ENCODE results near the gene RGS9. TPM values are rescaled to one million over a fixed set of nuclear protein-coding genes. Genes with fewer than 3 reads are reported as not detected.
A peak's percentile ranks its signal among the peaks of the same experiment; 100 is the strongest.

The RGS9 gene
- total RNA-seq, 4 donors from 2014 or later = 22.4 to 58.6 (median 32.2) TPM

DNA sequence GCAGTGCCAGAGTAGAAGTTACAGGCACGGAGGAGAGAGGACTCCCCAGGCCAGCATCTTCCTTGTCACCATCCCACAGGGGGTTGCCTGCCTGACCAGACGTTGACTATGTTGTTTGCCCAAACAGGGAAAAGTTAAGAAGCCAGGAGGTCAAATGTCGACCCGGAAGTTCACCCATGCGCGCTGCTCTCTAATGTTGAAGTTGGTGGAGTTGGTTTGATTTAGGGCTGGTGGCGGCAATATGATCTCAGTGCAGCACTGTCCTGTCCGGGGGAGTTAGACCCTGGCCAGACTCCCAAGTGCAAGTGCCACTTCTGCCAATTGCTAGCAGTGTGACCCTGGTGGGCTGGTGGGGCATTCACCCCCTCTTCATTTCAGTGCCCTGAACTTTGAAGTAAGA lies 30.4 kb downstream of the RGS9 start:
- no peak overlapping the region for H3K4me3 ChIP-seq
- H3K36me3 ChIP-seq = peaks cover 0 to 38% (median 4%) of the 10 kb centered on the region in 4 donors
- TF ChIP-seq, protein P1, sequence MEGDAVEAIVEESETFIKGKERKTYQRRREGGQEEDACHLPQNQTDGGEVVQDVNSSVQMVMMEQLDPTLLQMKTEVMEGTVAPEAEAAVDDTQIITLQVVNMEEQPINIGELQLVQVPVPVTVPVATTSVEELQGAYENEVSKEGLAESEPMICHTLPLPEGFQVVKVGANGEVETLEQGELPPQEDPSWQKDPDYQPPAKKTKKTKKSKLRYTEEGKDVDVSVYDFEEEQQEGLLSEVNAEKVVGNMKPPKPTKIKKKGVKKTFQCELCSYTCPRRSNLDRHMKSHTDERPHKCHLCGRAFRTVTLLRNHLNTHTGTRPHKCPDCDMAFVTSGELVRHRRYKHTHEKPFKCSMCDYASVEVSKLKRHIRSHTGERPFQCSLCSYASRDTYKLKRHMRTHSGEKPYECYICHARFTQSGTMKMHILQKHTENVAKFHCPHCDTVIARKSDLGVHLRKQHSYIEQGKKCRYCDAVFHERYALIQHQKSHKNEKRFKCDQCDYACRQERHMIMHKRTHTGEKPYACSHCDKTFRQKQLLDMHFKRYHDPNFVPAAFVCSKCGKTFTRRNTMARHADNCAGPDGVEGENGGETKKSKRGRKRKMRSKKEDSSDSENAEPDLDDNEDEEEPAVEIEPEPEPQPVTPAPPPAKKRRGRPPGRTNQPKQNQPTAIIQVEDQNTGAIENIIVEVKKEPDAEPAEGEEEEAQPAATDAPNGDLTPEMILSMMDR (IDR thresholded peaks at IDR 0.05) = no peak
- TF ChIP-seq POLR2AphosphoS5 (IDR thresholded peaks at IDR 0.05) (no peak), EP300 (IDR thresholded peaks at IDR 0.05) (no peak), POLR2A (IDR thresholded peaks at IDR 0.05; ENCODE audit: low read depth) (no peak)
- no peaks in the 10 kb centered on the region for H3K27me3 ChIP-seq
- H3K4me1 ChIP-seq = peaks cover 0 to 18% (median 17%) of the 10 kb centered on the region in 4 donors
- intact Hi-C loops (cut with DNase I) = no loop called here
- no peaks in the 10 kb centered on the region for H3K9me3 ChIP-seq
- no peak for DNase-seq (ENCODE audit: extremely low spot score)
- no peak overlapping the region for H3K27ac ChIP-seq (replicated peaks in 1 of 4)
- 87% methylated on average over 7 of the region's 8 CpGs for WGBS

DNA sequence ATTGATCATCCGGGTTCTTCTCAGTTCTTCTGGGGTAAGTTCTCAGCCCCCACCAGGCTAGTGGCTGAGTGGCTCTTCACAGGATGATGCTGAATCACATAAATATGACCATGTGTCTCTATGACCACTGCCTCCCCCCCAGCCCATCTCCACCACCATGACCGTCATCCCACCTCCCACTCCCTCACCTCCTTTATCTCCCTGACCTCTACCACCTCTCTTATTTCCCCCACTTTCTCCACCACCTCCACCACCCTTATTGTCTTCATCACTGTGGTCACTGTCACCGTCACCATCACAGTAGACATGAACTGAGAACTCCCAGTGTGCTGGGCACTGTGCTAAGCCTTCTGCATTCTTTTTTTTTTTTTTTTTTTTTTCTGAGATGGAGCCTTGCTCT lies 32.5 kb downstream of the RGS9 start:
- WGBS = 93% methylated on average over 3 of the region's 3 CpGs
- Histone ChIP-seq H3K36me3 (peaks cover 0 to 23% (median 4%) of the 10 kb centered on the region in 4 donors), H3K4me1 (peaks cover 0 to 18% (median 17%) of the 10 kb centered on the region in 4 donors), H3K9me3 (no peaks in the 10 kb centered on the region), H3K27me3 (no peaks in the 10 kb centered on the region), H3K4me3 (no peak overlapping the region), H3K27ac (replicated peaks in 1 of 4) (no peak overlapping the region)
- TF ChIP-seq POLR2A (IDR thresholded peaks at IDR 0.05; ENCODE audit: low read depth) (no peak), POLR2AphosphoS5 (IDR thresholded peaks at IDR 0.05) (no peak), EP300 (IDR thresholded peaks at IDR 0.05) (no peak)
- TF ChIP-seq, protein P1 (IDR thresholded peaks at IDR 0.05) = no peak
- intact Hi-C loops (cut with DNase I) = no loop called here
- DNase-seq (ENCODE audit: extremely low spot score) = no peak

DNA sequence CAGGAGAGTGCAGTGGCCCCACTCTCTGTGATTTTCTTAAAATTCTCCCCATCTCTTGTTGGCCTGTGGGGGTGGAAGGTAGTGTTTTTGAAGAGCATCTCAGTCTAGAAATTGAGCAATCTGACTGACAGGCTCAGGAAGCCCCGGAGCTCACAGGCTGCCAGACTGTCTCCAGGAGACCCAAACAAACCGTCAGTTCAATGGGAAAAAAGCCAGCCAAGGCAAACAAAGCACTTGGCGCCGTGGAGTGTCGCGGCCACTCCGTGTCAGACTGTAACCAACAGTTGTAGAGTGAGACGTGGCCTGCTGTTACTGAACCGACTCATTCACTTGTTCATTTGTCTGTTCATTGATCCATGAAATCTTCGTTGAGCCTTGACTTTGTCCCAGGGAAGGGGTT lies 33.7 kb downstream of the RGS9 start:
- H3K9me3 ChIP-seq = no peaks in the 10 kb centered on the region
- H3K4me3 ChIP-seq = no peak overlapping the region
- H3K4me1 ChIP-seq = peaks cover 0 to 18% (median 17%) of the 10 kb centered on the region in 4 donors
- WGBS = 42% methylated on average over 10 of the region's 10 CpGs
- peaks cover 0 to 13% (median 4%) of the 10 kb centered on the region in 4 donors for H3K36me3 ChIP-seq
- DNase-seq (ENCODE audit: extremely low spot score) = no peak
- TF ChIP-seq EP300 (IDR thresholded peaks at IDR 0.05) (no peak), POLR2AphosphoS5 (IDR thresholded peaks at IDR 0.05) (peak in 1 of 2 donors; percentile 24)
- TF ChIP-seq, protein P1 (IDR thresholded peaks at IDR 0.05) = no peak
- peak overlapping the region in 1 of 4 donors; percentile 11 for H3K27ac ChIP-seq (replicated peaks in 1 of 4)
- H3K27me3 ChIP-seq = no peaks in the 10 kb centered on the region
- intact Hi-C loops (cut with DNase I) = no loop called here

DNA sequence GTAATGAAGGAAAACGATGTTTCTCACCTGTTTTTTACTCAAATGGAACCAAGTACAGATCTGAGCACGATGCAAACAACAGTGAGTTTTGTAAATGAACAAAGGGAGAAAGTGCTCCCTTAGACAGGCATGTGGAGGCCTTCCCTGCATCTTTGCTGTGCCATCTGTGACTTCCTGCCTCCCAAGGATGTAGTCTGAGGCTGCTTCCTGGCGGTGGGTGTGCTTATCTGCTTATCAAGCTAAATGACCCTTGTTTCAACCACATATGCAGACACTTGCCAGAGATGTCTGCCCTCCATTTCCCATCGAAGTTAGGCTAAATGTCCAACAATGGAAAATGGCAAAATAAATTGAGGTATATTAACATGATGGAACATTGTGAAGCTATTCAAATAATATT lies 34.6 kb downstream of the RGS9 start:
- no peaks in the 10 kb centered on the region for H3K27me3 ChIP-seq
- H3K4me3 ChIP-seq = no peak overlapping the region
- H3K4me1 ChIP-seq = peaks cover 0 to 18% (median 17%) of the 10 kb centered on the region in 4 donors
- H3K27ac ChIP-seq (replicated peaks in 1 of 4) = no peak overlapping the region
- no peak for DNase-seq (ENCODE audit: extremely low spot score)
- TF ChIP-seq POLR2A (IDR thresholded peaks at IDR 0.05; ENCODE audit: low read depth) = no peak
- TF ChIP-seq, protein P1 (IDR thresholded peaks at IDR 0.05) = no peak
- no peak for TF ChIP-seq POLR2AphosphoS5 (IDR thresholded peaks at IDR 0.05)
- TF ChIP-seq EP300 (IDR thresholded peaks at IDR 0.05) = no peak
- no peaks in the 10 kb centered on the region for H3K9me3 ChIP-seq
- intact Hi-C loops (cut with DNase I) = no loop called here
- 78% methylated on average over 4 of the region's 4 CpGs for WGBS
- H3K36me3 ChIP-seq = peaks cover 0 to 9% (median 0%) of the 10 kb centered on the region in 4 donors

Data from esophagus muscularis mucosa (tissue), 4 donors.